ES-I3 (cell line): ENCODE results near the gene MAFF.
"Not testable (repeated sequence)": the region's sequence is repeated elsewhere in the genome, so short reads cannot be mapped to it uniquely, and the experiment has no call there.

ENCODE experiments used
- H3K36me3 ChIP-seq: 2 replicates; pipeline ENCODE4 v1.6.1; 2013; ENCODE audit warnings: mild to moderate bottlenecking, low read length, control low read depth, moderate library complexity; ENCODE audit not compliant: insufficient read depth
- H3K4me1 ChIP-seq: 2 replicates; pipeline ENCODE4 v1.6.1; 2013; ENCODE audit warnings: mild to moderate bottlenecking, control low read depth, low read length; ENCODE audit not compliant: insufficient read depth
- H3K9ac ChIP-seq: 2 replicates; pipeline ENCODE4 v1.6.1; 2013; ENCODE audit warnings: low read depth, mild to moderate bottlenecking, low read length, moderate library complexity
- H3K9me3 ChIP-seq: 2 replicates; pipeline ENCODE4 v1.6.1; 2013; ENCODE audit warnings: mild to moderate bottlenecking, low read length, moderate library complexity; ENCODE audit not compliant: control insufficient read depth, insufficient read depth

MAFF gene

GRCh38 chr22:38233856-38234255, 32.1 kb downstream of the MAFF start:
- not testable (repeated sequence) for H3K9me3 ChIP-seq, H3K4me1 ChIP-seq, H3K9ac ChIP-seq
- peaks cover 12% of the 10 kb centered on the region; the same call in 1 of the 2 replicates for H3K36me3 ChIP-seq

- peaks cover 10% of the 10 kb centered on the region; the same call in 1 of the 2 replicates for H3K36me3 ChIP-seq
- H3K9ac ChIP-seq, result no peak overlapping the region
Measured at GRCh38 chr22:38235240-38235850, 33.6 kb downstream of the MAFF start.

GRCh38 chr22:38236786-38237185, 35.0 kb downstream of the MAFF start:
- H3K4me1 ChIP-seq, result peaks cover 21% of the 10 kb centered on the region
- 0 out of 2 replicates have a peak, but pooled peaks cover 6% of the 10 kb centered on the region for H3K36me3 ChIP-seq

More at GRCh38 chr22:38235240-38235850, 33.6 kb downstream of the MAFF start:
- no peaks in the 10 kb centered on the region for H3K9me3 ChIP-seq
- H3K4me1 ChIP-seq, result peaks cover 11% of the 10 kb centered on the region

GRCh38 chr22:38238519-38239071, 36.8 kb downstream of the MAFF start:
- Histone ChIP-seq H3K9me3 (no peaks in the 10 kb centered on the region), H3K9ac (no peak overlapping the region), H3K36me3 (0 out of 2 replicates have a peak, but pooled peaks cover 3% of the 10 kb centered on the region), H3K4me1 (peaks cover 26% of the 10 kb centered on the region)

More at GRCh38 chr22:38236786-38237185, 35.0 kb downstream of the MAFF start:
- Histone ChIP-seq H3K9me3 (no peaks in the 10 kb centered on the region), H3K9ac (no peak overlapping the region)

- H3K36me3 ChIP-seq, result 0 out of 2 replicates have a peak, but pooled peaks cover 3% of the 10 kb centered on the region
- H3K4me1 ChIP-seq, result peaks cover 26% of the 10 kb centered on the region
- no peaks in the 10 kb centered on the region for H3K9me3 ChIP-seq
- H3K9ac ChIP-seq, result no peak overlapping the region
Measured at GRCh38 chr22:38239101-38239761, 37.4 kb downstream of the MAFF start.

GRCh38 chr22:38240734-38241252, 39.0 kb downstream of the MAFF start:
- peaks cover 26% of the 10 kb centered on the region for H3K4me1 ChIP-seq
- no peak overlapping the region for H3K9ac ChIP-seq
- H3K36me3 ChIP-seq, result 0 out of 2 replicates have a peak, but pooled peaks cover 3% of the 10 kb centered on the region

GRCh38 chr22:38243007-38243765, 41.4 kb downstream of the MAFF start:
- Histone ChIP-seq H3K4me1 (peaks cover 26% of the 10 kb centered on the region), H3K9me3 (no peaks in the 10 kb centered on the region), H3K9ac (no peak overlapping the region), H3K36me3 (peaks cover 5% of the 10 kb centered on the region; the same call in 1 of the 2 replicates)

More at GRCh38 chr22:38240734-38241252, 39.0 kb downstream of the MAFF start:
- no peaks in the 10 kb centered on the region for H3K9me3 ChIP-seq

GRCh38 chr22:38244106-38244505, 42.3 kb downstream of the MAFF start:
- Histone ChIP-seq H3K36me3 (peaks cover 5% of the 10 kb centered on the region; the same call in 1 of the 2 replicates), H3K4me1 (peaks cover 25% of the 10 kb centered on the region), H3K9ac (no peak overlapping the region), H3K9me3 (no peaks in the 10 kb centered on the region)

- peaks cover 7% of the 10 kb centered on the region for H3K4me1 ChIP-seq
- peaks cover 5% of the 10 kb centered on the region; the same call in 1 of the 2 replicates for H3K36me3 ChIP-seq
- H3K9ac ChIP-seq, result no peak overlapping the region
- H3K9me3 ChIP-seq, result no peaks in the 10 kb centered on the region
Measured at GRCh38 chr22:38246046-38246658, 44.4 kb downstream of the MAFF start.

- Histone ChIP-seq H3K9ac (no peak overlapping the region), H3K9me3 (no peaks in the 10 kb centered on the region), H3K36me3 (peaks cover 5% of the 10 kb centered on the region; the same call in 1 of the 2 replicates), H3K4me1 (peaks cover 5% of the 10 kb centered on the region; the same call in 1 of the 2 replicates)
Measured at GRCh38 chr22:38246692-38247091, 44.9 kb downstream of the MAFF start.

- Histone ChIP-seq H3K4me1 (peaks cover 5% of the 10 kb centered on the region; the same call in 1 of the 2 replicates), H3K9me3 (no peaks in the 10 kb centered on the region), H3K9ac (no peak overlapping the region), H3K36me3 (peaks cover 5% of the 10 kb centered on the region; the same call in 1 of the 2 replicates)
Measured at GRCh38 chr22:38247713-38248112, 45.9 kb downstream of the MAFF start.

GRCh38 chr22:38248280-38248679, 46.5 kb downstream of the MAFF start:
- H3K36me3 ChIP-seq, result peaks cover 5% of the 10 kb centered on the region; the same call in 1 of the 2 replicates
- no peaks in the 10 kb centered on the region for H3K9me3 ChIP-seq
- no peak overlapping the region for H3K9ac ChIP-seq

GRCh38 chr22:38249301-38249700, 47.5 kb downstream of the MAFF start:
- no peaks in the 10 kb centered on the region for H3K4me1 ChIP-seq
- H3K36me3 ChIP-seq, result peaks cover 5% of the 10 kb centered on the region; the same call in 1 of the 2 replicates
- no peak overlapping the region for H3K9ac ChIP-seq
- H3K9me3 ChIP-seq, result no peaks in the 10 kb centered on the region

More at GRCh38 chr22:38248280-38248679, 46.5 kb downstream of the MAFF start:
- peaks cover 3% of the 10 kb centered on the region; the same call in 1 of the 2 replicates for H3K4me1 ChIP-seq
